Activated T-helper 1 cell treated with Interleukin-2 at 50 U/mL for 16 hours (primary cell): ENCODE results near the gene LRRC74B.
A peak's percentile ranks its signal among the peaks of the same experiment; 100 is the strongest.
"Not testable (repeated sequence)": the region's sequence is repeated elsewhere in the genome, so short reads cannot be mapped to it uniquely, and the experiment has no call there.

ENCODE experiments used
- DNase-seq: peaks from one replicate; pipeline ENCODE4 v3.0.0-alpha.2; 2020; ENCODE audit warnings: low read depth

LRRC74B gene, protein sequence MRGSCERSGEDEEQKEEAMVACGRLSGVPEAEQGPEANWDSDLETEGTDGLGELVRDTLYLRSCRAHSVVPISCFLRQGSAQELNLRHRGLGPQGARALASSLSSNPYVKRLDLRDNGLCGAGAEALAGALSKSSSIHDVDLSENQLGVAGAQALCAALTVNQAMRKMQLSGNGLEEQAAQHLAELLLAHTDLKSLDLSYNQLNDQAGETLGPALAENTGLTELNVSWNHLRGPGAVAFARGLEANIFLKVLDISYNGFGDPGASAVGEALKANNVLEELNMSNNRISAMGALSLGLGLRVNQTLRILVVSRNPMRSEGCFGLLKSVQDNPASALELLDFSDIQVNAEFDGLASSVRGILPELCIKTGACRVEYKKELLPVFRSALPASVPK

DNA sequence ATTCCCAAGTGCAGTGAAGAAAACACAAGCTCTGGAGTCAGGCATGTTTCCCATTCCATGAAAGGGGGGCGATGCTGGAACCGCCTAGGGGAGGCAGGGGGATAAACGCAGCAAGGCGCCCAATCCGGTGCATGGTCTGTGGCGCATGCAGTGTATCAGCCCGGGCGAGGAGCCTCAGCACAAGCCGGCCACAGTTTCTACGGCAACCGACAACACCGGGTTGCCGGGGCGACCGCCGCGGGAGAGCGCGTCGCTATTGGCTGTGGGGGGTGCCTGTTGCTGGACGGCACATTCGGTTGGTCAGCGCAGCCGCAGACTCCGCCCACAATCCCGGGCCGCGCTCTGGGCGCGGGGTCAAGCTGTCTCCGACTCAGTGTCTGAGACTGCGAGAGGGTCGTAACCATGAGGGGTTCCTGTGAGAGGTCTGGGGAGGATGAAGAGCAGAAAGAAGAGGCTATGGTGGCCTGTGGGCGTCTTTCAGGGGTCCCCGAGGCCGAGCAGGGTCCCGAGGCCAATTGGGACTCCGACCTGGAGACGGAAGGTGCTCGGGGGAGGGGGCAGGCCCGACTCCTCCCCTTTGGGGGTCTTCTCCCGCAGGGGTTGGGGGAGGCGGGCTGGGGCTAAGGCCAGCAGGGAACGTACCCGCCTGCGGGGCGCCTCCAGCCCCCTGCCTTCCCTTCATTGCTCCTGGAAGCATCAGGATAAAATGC is at the start of gene LRRC74B:
TSS of gene LRRC74B (plus strand) at position 362 of the 710 bp plus-strand sequence. CDS start at position 403, 41 bp downstream.
- peak; percentile 44 for DNase-seq

GRCh38 chr22:20996031-20996410 is 49.7 kb upstream of the LRRC74B start:
- no peak for DNase-seq

GRCh38 chr22:20996598-20997535 is 48.9 kb upstream of the LRRC74B start:
- DNase-seq, result no peak

GRCh38 chr22:20997536-20998257 is 48.0 kb upstream of the LRRC74B start:
- DNase-seq, result no peak

GRCh38 chr22:20998411-20999336 is 47.1 kb upstream of the LRRC74B start:
- DNase-seq, result no peak

GRCh38 chr22:20999350-21000206 is 46.2 kb upstream of the LRRC74B start:
- DNase-seq, result no peak

- no peak for DNase-seq
Measured at GRCh38 chr22:21000207-21000986, 45.3 kb upstream of the LRRC74B start.

DNA sequence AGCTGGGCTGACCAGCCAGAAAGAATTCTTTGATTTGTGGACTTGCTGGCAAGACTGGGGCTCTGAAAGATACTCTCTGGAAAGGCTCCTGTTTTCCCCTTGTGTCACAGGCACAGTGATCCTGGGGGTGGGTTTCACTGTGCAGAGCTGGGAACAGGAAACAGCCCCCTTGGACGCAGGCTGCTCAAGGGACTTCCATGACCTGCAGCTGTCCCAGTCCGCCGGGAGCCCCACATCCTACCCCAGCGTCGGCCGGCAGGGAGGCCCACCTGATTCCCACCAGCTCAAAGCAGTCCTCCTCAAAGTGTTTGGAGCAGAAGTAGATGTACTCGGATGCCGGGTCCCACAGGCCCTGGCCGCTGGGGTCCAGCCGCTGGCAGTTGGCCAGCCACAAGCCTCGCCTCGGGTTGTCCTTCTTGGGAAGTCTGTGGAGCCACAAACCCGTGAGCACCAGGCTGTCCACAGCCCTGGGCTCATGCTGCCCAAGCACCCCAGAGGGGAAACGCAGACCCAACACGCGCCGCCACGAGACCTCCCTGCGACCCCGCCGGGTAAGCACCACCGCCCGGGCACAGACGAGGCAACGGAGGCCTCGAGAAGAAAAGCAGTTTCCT is 44.7 kb upstream of the LRRC74B start:
- no peak for DNase-seq

GRCh38 chr22:21001601-21002325 is 44.0 kb upstream of the LRRC74B start, which contains the start of gene THAP7:
TSS of gene THAP7 (minus strand) at chr22:21002118. CDS start at chr22:21001911, 207 bp downstream.
- peak; percentile 93 for DNase-seq

DNA sequence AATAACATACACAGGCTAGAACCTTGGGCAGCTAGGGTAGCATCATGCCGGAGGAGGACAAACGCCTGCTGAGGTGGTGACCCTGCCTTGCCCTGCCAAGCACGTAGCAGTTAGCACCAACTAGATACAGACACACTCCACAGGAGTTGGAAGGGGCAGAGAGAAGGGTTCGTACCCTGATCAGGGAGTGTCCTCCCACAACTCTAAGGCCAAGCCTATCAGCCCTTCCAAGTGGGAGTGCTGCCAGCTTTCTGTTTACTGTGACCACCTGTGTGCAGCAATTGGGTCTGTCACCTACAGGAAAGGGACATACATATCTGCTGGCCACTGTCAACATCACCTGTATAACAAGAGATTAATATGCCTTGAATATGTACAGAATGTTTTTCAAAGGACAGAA is 42.0 kb upstream of the LRRC74B start:
- DNase-seq, result no peak

DNA sequence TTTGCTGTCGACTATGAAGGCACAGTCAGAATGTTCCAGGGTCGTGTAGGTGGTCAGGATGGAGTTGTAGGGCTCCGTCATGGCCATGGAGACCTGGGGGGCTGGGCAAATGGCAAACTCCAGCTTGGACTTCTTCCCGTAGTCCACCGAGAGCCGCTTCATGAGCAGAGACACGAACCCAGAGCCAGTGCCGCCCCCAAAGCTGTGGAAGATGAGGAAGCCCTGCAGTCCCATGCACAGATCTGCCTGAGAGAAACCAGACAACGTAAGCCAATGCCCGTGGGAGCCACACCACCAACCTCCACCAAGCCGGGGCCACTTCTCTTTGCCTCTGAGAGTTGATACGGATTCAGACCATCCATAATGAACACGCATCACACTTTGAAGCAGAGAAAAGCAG is 36.5 kb upstream of the LRRC74B start:
- not testable (repeated sequence) for DNase-seq

- no peak for DNase-seq
Measured at GRCh38 chr22:21009638-21010425, 35.9 kb upstream of the LRRC74B start.

DNA sequence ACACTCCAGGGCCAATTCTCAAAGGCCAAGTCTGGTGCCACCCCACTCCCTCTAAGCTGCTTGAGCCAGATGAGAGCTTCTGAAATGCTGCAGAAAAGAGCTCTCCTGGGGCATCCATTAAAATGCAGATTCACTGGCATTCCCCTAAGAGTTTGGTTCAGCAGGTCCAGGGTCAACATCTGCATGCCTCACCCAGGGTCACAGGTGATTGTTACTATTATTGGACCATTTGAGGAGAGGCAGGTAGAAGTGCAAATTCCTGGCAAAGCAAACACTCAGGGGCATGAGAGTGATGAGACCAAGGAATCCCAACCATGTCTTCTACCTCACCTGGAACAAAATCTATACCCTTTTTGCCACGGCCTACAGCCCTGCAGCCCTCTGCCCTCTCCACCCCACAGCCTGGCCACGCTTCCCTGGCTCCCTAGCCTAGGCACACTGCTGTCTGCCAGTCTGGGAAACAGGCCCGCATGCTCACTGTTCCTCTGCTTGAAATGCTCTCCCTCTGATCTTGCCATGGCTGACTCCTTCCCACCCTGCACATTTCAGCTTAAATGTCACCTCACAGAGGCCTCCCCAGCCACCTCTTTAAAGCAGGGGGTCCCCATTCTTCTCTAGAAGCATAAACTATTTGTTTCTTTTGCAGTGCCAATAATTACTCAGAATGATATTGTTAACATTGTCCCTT is 35.2 kb upstream of the LRRC74B start:
- DNase-seq, result no peak

DNA sequence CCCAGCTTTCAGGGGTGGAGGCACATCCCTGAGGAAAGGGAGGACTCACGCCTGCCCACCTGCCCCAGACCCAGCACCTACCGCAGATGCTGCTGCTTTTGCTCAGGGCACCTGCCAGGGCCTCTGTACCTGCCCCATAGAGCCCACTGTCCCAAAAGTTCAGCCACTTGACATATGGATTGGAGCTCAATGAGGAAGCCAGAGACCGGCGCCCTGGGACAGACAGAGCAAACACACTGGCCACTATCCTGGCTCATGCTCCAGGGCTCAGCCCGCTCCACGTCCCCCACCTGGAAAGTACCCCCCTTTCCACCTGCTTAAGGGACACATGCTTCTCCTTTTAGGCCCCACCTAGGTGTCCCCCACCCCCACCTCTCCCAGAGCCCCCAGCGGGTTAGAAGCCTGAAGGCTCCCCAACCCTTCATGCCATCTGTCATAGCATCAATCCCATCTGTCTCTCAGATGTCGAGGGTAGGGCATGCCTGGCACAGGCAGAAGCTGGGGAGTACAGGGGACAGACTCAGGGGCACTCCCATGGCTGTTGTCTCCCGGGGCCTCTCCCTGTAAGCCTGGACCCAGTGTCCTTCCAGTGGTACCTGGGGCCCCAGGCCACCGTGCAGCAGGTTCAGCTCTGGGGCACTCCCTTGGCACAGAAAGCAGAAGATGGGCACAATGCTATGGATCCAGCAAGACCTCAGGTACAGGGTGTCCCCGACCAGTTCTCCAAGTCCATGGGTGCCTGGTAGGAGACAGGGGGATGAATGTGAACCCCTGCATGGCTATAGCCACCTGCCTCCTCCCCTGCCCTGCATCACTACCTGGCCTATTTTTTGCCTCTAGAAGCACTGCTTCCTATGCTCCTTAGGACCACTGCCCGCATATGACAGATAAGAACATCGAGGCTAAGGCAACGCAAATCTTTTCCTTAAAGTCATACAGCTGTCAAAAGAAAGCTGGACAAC is 33.0 kb upstream of the LRRC74B start:
- DNase-seq, result no peak

- DNase-seq, result no peak
Measured at GRCh38 chr22:21013657-21014201, 32.0 kb upstream of the LRRC74B start.
